HepG2 (cell line): Measurements from ENCODE around the gene BMP8A.

Experiments used
- ATF7-NPFF ChIP-seq: sonication (generic); formaldehyde crosslinking; IDR thresholded peaks from 2 replicates; pipeline ENCODE4 v1.8.1; 2023; ENCODE audit warnings: mild to moderate bottlenecking, low read depth, missing genetic modification reagents, moderate library complexity
- KLF9 ChIP-seq: IDR thresholded peaks from 2 replicates; pipeline ENCODE4 v1.6.1; 2016; ENCODE audit warnings: low read depth
- PRPF4 ChIP-seq: fragments of 200-400 bp; formaldehyde crosslinking; IDR thresholded peaks from 2 replicates; pipeline ENCODE4 v1.6.1; 2016; ENCODE audit warnings: low read length, low read depth; ENCODE audit not compliant: poor library complexity, severe bottlenecking

DNA sequence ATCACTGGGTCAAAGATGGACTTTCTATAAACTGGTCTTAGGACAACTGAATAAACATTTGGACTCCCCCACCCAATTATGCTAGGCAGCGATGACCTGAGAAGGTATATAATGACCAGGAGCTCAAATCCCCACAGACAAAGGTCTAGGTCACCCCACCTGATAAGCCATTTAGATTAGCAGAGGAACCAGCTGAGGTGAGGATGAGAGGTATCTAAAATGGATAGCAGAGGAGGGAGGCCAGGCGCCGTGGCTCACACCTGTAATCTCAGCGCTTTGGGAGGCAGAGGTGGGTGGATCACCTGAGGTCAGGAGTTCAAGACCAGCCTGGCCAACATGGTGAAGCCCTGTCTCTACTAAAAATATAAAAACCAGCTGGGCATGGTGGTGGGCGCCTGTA lies 51.5 kb downstream of the BMP8A start:
- TF ChIP-seq KLF9 (CRISPR knock-in tag) (no peak), PRPF4 (no peak), ATF7-NPFF (CRISPR knock-in tag) (no peak)
